Measurements from ENCODE around the gene CD58. TPM values are rescaled to one million over a fixed set of nuclear protein-coding genes. Genes with fewer than 3 reads are reported as not detected.
"Not testable (repeated sequence)": the region's sequence is repeated elsewhere in the genome, so short reads cannot be mapped to it uniquely, and the experiment has no call there.

Gene CD58
- total RNA-seq, 4 donors from 2014 or later = 20.3 to 23.4 (median 21.7) TPM

GRCh38 chr1:116595946-116596741 is 25.3 kb upstream of the CD58 start:
- TF ChIP-seq, protein P1, sequence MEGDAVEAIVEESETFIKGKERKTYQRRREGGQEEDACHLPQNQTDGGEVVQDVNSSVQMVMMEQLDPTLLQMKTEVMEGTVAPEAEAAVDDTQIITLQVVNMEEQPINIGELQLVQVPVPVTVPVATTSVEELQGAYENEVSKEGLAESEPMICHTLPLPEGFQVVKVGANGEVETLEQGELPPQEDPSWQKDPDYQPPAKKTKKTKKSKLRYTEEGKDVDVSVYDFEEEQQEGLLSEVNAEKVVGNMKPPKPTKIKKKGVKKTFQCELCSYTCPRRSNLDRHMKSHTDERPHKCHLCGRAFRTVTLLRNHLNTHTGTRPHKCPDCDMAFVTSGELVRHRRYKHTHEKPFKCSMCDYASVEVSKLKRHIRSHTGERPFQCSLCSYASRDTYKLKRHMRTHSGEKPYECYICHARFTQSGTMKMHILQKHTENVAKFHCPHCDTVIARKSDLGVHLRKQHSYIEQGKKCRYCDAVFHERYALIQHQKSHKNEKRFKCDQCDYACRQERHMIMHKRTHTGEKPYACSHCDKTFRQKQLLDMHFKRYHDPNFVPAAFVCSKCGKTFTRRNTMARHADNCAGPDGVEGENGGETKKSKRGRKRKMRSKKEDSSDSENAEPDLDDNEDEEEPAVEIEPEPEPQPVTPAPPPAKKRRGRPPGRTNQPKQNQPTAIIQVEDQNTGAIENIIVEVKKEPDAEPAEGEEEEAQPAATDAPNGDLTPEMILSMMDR (IDR thresholded peaks at IDR 0.05) = peak; percentile 40 to 58 (median 40)
- not testable (repeated sequence) for H3K4me1 ChIP-seq; H3K27ac ChIP-seq (replicated peaks in 1 of 4); H3K9me3 ChIP-seq; DNase-seq (ENCODE audit: extremely low spot score); H3K36me3 ChIP-seq; H3K27me3 ChIP-seq
- peak overlapping the region in 2 of 4 donors; percentile 16 to 37 for H3K4me3 ChIP-seq
- intact Hi-C loops (cut with DNase I) = loop anchor here (2.0 kb wide), 1 partner anchor 21 kb away; no protein-coding TSS in a partner anchor
- 18% methylated on average over 8 of the region's 8 CpGs for WGBS

DNA sequence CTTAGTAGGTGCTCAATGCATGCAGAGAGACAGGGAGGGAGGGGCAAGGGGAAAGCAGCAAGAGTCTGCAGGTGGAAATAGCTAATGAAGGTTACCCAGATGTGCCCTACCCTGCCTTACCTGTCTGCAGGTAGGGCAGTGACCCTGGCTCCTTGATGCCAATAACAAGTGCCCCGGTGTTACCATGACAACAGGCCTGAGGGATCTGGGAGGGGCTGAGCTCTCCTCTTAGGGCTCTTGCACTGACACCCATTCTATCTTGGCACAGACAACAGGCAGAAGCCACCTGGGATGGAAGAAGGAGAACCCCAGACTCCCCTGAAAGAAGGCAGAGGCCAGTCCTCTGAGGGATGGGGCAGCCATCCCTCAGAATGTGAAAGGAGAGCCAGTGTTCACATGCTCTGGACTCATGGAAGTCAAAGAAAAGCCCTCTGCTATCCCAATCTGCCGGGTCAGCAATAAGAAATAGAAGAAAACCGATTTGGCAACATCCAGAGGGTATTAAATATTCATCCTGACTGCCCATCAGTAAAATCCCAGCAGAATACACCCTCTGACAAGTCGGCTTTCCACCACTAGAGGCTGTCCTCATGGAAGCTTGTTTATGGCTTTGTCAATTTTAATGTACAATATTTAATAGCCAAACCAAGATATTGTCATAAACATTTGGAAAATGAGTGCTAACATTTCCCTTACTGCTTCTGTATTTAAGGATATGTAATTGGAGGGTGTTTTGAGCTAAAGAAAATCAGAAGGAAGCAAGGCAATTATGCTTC is 24.4 kb upstream of the CD58 start:
- H3K27me3 ChIP-seq; H3K36me3 ChIP-seq; H3K27ac ChIP-seq (replicated peaks in 1 of 4); intact Hi-C loops (cut with DNase I); DNase-seq (ENCODE audit: extremely low spot score); H3K4me1 ChIP-seq; H3K9me3 ChIP-seq; H3K4me3 ChIP-seq: not testable (repeated sequence)
- WGBS = 72% methylated on average over 3 of the region's 4 CpGs
- TF ChIP-seq, protein P1 (IDR thresholded peaks at IDR 0.05) = peak in 1 of 3 experiments; percentile 14

DNA sequence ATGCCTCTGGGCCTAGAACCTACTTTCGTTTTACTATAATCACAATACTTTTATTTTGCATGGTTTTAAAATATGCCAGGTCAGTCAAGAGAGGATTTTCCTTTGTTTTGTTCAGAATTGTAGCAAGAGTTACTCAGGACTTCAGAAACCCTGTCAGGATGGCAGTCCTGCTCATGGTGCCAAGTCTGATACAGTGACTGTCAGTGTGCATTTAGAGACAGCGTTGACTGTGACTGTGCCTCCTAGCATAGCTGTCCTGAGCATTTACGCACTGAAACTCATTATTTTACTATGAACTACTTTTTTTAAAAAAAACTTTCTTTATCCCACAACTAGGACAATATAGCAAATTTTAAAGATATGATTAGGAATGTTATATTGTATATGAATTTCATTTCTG is 23.2 kb upstream of the CD58 start:
- H3K27me3 ChIP-seq; intact Hi-C loops (cut with DNase I); H3K4me3 ChIP-seq; DNase-seq (ENCODE audit: extremely low spot score); H3K27ac ChIP-seq (replicated peaks in 1 of 4); H3K9me3 ChIP-seq; H3K36me3 ChIP-seq: not testable (repeated sequence)
- peaks cover 0 to 11% (median 4%) of the 10 kb centered on the region in 4 donors for H3K4me1 ChIP-seq
- WGBS = 95% methylated on average over 3 of the region's 3 CpGs

DNA sequence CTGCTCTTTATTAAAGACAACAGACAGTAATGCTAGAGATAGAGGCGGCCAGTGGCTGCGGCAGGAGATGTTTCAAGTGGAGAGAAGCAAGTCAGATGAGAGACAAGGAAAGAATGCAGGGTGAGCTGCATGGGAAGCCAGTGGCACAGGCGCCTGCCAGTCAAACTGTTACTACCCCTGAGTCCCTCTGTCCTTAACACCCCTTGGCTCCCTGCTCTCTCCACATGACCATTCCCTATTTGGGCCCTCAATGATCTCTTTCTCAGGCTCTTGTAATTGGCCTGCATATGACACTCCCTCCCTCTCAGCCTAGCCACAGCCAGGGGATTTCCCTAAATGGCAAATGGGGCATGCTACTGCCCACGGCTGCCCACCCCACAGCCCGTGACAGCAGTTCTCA is 22.6 kb upstream of the CD58 start:
- peaks cover 0 to 11% (median 4%) of the 10 kb centered on the region in 4 donors for H3K4me1 ChIP-seq
- H3K27ac ChIP-seq (replicated peaks in 1 of 4); DNase-seq (ENCODE audit: extremely low spot score); H3K4me3 ChIP-seq; H3K9me3 ChIP-seq; H3K27me3 ChIP-seq; H3K36me3 ChIP-seq; intact Hi-C loops (cut with DNase I): not testable (repeated sequence)
- 93% methylated on average over 5 of the region's 5 CpGs for WGBS

- 92% methylated on average over 5 of the region's 7 CpGs for WGBS
- H3K36me3 ChIP-seq; intact Hi-C loops (cut with DNase I); H3K9me3 ChIP-seq; H3K27ac ChIP-seq (replicated peaks in 1 of 4); DNase-seq (ENCODE audit: extremely low spot score); H3K27me3 ChIP-seq; H3K4me3 ChIP-seq: not testable (repeated sequence)
- H3K4me1 ChIP-seq = peaks cover 0 to 11% (median 4%) of the 10 kb centered on the region in 4 donors
These were observed 21.3 kb upstream of the CD58 start for GRCh38 chr1:116591951-116592605.

DNA sequence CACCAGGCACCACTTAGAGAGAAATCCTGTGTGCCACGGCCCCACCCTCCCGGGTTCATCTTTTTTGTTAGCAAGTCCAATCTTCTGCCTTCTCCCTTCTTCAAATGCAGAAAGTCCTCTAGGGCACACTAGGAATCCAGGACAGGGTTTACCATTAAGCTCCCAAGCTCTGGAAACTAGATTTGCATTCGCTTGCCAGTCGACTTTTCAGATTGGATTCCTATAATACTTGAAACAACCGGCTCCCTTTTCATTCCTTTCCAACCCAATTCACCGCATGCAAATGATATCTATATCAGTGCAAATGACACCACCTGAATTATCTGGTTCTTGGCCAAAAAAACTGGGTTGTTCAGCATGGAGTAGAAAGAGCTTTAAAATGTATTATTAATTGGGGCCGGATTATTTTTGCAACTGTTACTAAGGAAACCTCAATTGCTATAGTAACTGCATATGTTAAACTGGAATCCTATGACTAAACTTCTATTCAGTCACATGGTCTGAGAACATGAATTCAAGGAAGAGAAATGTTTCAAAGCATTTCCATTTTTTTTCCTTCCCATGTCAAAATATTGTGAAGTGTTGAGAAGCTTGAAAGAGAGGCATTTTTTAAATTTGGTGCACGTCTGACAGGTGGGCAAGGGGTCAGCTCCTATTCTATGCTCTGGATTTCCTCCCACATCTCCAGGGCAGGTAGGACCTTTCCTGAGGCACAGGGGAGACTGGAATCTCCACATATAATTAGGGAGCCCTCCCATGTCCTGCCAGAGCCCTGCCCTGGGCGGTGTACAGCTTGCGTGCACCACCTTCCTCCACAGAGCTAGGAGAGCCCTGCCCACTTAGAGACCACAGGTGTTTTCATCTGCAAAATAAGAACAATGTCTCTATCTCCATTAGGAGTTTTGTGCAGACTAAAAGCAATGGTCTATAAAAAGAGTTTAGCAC is 20.5 kb upstream of the CD58 start:
- DNase-seq (ENCODE audit: extremely low spot score); H3K9me3 ChIP-seq; H3K27me3 ChIP-seq; H3K4me3 ChIP-seq; H3K36me3 ChIP-seq; H3K27ac ChIP-seq (replicated peaks in 1 of 4); intact Hi-C loops (cut with DNase I): not testable (repeated sequence)
- WGBS = 66% methylated on average over 2 of the region's 10 CpGs
- peaks cover 0 to 11% (median 4%) of the 10 kb centered on the region in 4 donors for H3K4me1 ChIP-seq

GRCh38 chr1:116590359-116591005 is 19.7 kb upstream of the CD58 start:
- H3K27me3 ChIP-seq; H3K9me3 ChIP-seq; intact Hi-C loops (cut with DNase I); H3K4me3 ChIP-seq; H3K4me1 ChIP-seq; H3K36me3 ChIP-seq; DNase-seq (ENCODE audit: extremely low spot score); H3K27ac ChIP-seq (replicated peaks in 1 of 4): not testable (repeated sequence)
- WGBS = 94% methylated on average over 2 of the region's 6 CpGs

- H3K9me3 ChIP-seq; H3K4me3 ChIP-seq; H3K27me3 ChIP-seq; intact Hi-C loops (cut with DNase I); DNase-seq (ENCODE audit: extremely low spot score); H3K4me1 ChIP-seq; H3K27ac ChIP-seq (replicated peaks in 1 of 4): not testable (repeated sequence)
- WGBS = 55% methylated on average over 9 of the region's 9 CpGs
- peaks cover 0 to 12% (median 4%) of the 10 kb centered on the region in 4 donors for H3K36me3 ChIP-seq
These were observed 18.4 kb upstream of the CD58 start for GRCh38 chr1:116589101-116589735.
